H1 (cell line): ENCODE measurements around the gene LRG1. TPM values are rescaled to one million over a fixed set of nuclear protein-coding genes. Genes with fewer than 3 reads are reported as not detected.

Source experiments
- CTCF ChIA-PET: fragments of 300-600 bp; sonication (Branson Sonifier 250); formaldehyde crosslinking; loops from one replicate; lab custom pipeline; 2021; ENCODE audit not compliant: partially characterized antibody; lab: Charles Lee
- POLR2A ChIA-PET: fragments of 300-600 bp; sonication (Branson Sonifier 250); formaldehyde crosslinking; loops from one replicate; lab custom pipeline; 2021; ENCODE audit warnings: inconsistent platforms; ENCODE audit not compliant: partially characterized antibody; lab: Charles Lee
- DNase-seq, 2 experiments: peaks; one replicate each; pipeline versions ENCODE4 v3.0.0 to v3.0.0-alpha.2; 2010 to 2022; ENCODE audit warnings: low spot score in 2 of 2, low read depth in 1 of 2, mixed read lengths in 1 of 2
- FAIRE-seq: peaks from 2 replicates; lab custom pipeline; 2011; peaks lifted over from hg19 to GRCh38; lab: Jason Lieb, UNC
- H2AFZ ChIP-seq: 2 replicates; pipeline ENCODE4 v1.8.1; 2012; ENCODE audit warnings: low read length, inconsistent platforms
- H2AK5ac ChIP-seq: 2 replicates; pipeline ENCODE4 v1.6.1; 2013; ENCODE audit warnings: low read depth, low read length
- H2BK120ac ChIP-seq: replicated peaks from 2 replicates; pipeline ENCODE3; 2013; ENCODE audit warnings: low read depth, low read length, inconsistent platforms
- H2BK12ac ChIP-seq: 2 replicates; pipeline ENCODE4 v1.6.1; 2013; ENCODE audit warnings: low read depth, low read length
- H2BK15ac ChIP-seq: 2 replicates; pipeline ENCODE4 v1.6.1; 2013; ENCODE audit warnings: low read length
- H2BK20ac ChIP-seq: 2 replicates; pipeline ENCODE4 v1.6.1; 2013; ENCODE audit warnings: low read length
- H2BK5ac ChIP-seq: 2 replicates; pipeline ENCODE4 v1.6.1; 2013; ENCODE audit warnings: low read depth, low read length
- H3K14ac ChIP-seq: 2 replicates; pipeline ENCODE4 v1.6.1; 2013; ENCODE audit warnings: inconsistent platforms; ENCODE audit not compliant: insufficient read length
- H3K18ac ChIP-seq: 2 replicates; pipeline ENCODE4 v1.6.1; 2013; ENCODE audit warnings: low read length; ENCODE audit errors: extremely low read depth
- H3K23ac ChIP-seq: 2 replicates; pipeline ENCODE4 v1.6.1; 2013; ENCODE audit warnings: inconsistent platforms; ENCODE audit not compliant: insufficient read length
- H3K23me2 ChIP-seq: 2 replicates; pipeline ENCODE4 v1.6.1; 2013; ENCODE audit warnings: low read depth, low read length
- H3K27ac ChIP-seq: 2 replicates; pipeline ENCODE4 v1.6.1; 2011; ENCODE audit warnings: low read depth, low read length, inconsistent platforms
- H3K27me3 ChIP-seq, 4 experiments: replicated peaks in 1 of 4; 1 replicate in 1 of 4; 2 replicates in 3 of 4; pipeline versions ENCODE4 v1.6.1 to v1.8.1; 2011 to 2013; ENCODE audit warnings: low read length in 3 of 4, mild to moderate bottlenecking in 3 of 4, inconsistent platforms in 2 of 4, mixed read lengths in 2 of 4, moderate library complexity in 1 of 4; ENCODE audit not compliant: control insufficient read depth in 3 of 4, insufficient read depth in 3 of 4; ENCODE audit errors: extremely low read depth in 1 of 4
- H3K36me3 ChIP-seq, 4 experiments: 2 replicates each; pipeline versions ENCODE4 v1.6.1 to v1.8.1; 2011 to 2013; ENCODE audit warnings: mild to moderate bottlenecking in 4 of 4, low read length in 3 of 4, moderate library complexity in 2 of 4, control low read depth in 1 of 4, inconsistent platforms in 1 of 4; ENCODE audit not compliant: insufficient read depth in 4 of 4, control insufficient read depth in 2 of 4
- H3K4ac ChIP-seq: replicated peaks from 2 replicates; pipeline ENCODE3; 2013; ENCODE audit warnings: low read length, low read depth, mixed read lengths, inconsistent platforms; ENCODE audit not compliant: insufficient read length
- H3K4me1 ChIP-seq, 4 experiments: replicated peaks in 1 of 4; 1 replicate in 1 of 4; 2 replicates in 3 of 4; pipeline versions ENCODE4 v1.6.1 to v1.8.1; 2011 to 2013; ENCODE audit warnings: low read length in 3 of 4, inconsistent platforms in 2 of 4, mixed read lengths in 1 of 4; ENCODE audit not compliant: insufficient read depth in 4 of 4, control insufficient read depth in 3 of 4
- H3K4me2 ChIP-seq, 2 experiments: 2 replicates each; pipeline versions ENCODE4 v1.6.1 to v1.8.1; 2011 to 2013; ENCODE audit warnings: low read depth in 2 of 2, low read length in 2 of 2, control low read depth in 1 of 2, inconsistent platforms in 1 of 2, mild to moderate bottlenecking in 1 of 2; ENCODE audit not compliant: insufficient read depth in 1 of 2
- H3K4me3 ChIP-seq, 4 experiments: fragments of 200-600, 300-600 bp in 1 of 4; sonication (generic), shearing (Covaris generic), sonication (Bioruptor Twin) in 1 of 4; 2 replicates each; pipeline versions ENCODE4 v1.5.1 to v1.8.1; 2011 to 2016; ENCODE audit warnings: low read length in 4 of 4, low read depth in 3 of 4, control low read depth in 2 of 4, inconsistent platforms in 2 of 4, mild to moderate bottlenecking in 2 of 4, mixed read lengths in 1 of 4, moderate library complexity in 1 of 4; ENCODE audit not compliant: insufficient read depth in 2 of 4; ENCODE audit errors: extremely low read depth in 1 of 4
- H3K56ac ChIP-seq: replicated peaks from 2 replicates; pipeline ENCODE3; 2013; ENCODE audit warnings: low read depth, mild to moderate bottlenecking, mixed read lengths, low read length, inconsistent platforms; ENCODE audit not compliant: insufficient read length
- H3K79me1 ChIP-seq: 2 replicates; pipeline ENCODE4 v1.6.1; 2013; ENCODE audit warnings: low read depth, low read length, control low read depth
- H3K79me2 ChIP-seq, 2 experiments: 2 replicates each; pipeline versions ENCODE4 v1.6.1 to v1.8.1; 2012 to 2013; ENCODE audit warnings: low read length in 2 of 2, mild to moderate bottlenecking in 2 of 2, inconsistent platforms in 1 of 2; ENCODE audit not compliant: insufficient read depth in 2 of 2, control insufficient read depth in 1 of 2
- H3K9ac ChIP-seq, 4 experiments: replicated peaks in 1 of 4; 1 replicate in 1 of 4; 2 replicates in 3 of 4; pipeline versions ENCODE4 v1.6.1 to v1.8.1; 2011 to 2013; ENCODE audit warnings: low read depth in 3 of 4, low read length in 3 of 4, control low read depth in 2 of 4, mild to moderate bottlenecking in 2 of 4, moderate library complexity in 2 of 4, inconsistent platforms in 1 of 4; ENCODE audit errors: extremely low read depth in 1 of 4
- H3K9me3 ChIP-seq, 2 experiments: 2 replicates each; pipeline versions ENCODE4 v1.6.1 to v1.8.1; 2012 to 2013; ENCODE audit warnings: mild to moderate bottlenecking in 2 of 2, moderate library complexity in 2 of 2, control low read depth in 1 of 2, inconsistent platforms in 1 of 2, low read depth in 1 of 2, low read length in 1 of 2, mixed read lengths in 1 of 2; ENCODE audit not compliant: insufficient read depth in 2 of 2
- H4K20me1 ChIP-seq, 2 experiments: replicated peaks in 1 of 2; 2 replicates each; pipeline versions ENCODE3 to v1.8.1; 2011 to 2013; ENCODE audit warnings: inconsistent platforms in 2 of 2, low read length in 2 of 2, mild to moderate bottlenecking in 1 of 2; ENCODE audit not compliant: insufficient read depth in 2 of 2, control insufficient read depth in 1 of 2
- H4K5ac ChIP-seq: 2 replicates; pipeline ENCODE4 v1.6.1; 2013; ENCODE audit warnings: low read length, low read depth, mixed read lengths, inconsistent platforms; ENCODE audit not compliant: insufficient read length
- H4K8ac ChIP-seq: 2 replicates; pipeline ENCODE4 v1.8.0; 2013; ENCODE audit warnings: mild to moderate bottlenecking, moderate library complexity, low read length, inconsistent platforms; ENCODE audit not compliant: insufficient read depth; ENCODE audit errors: extremely low read depth
- H4K91ac ChIP-seq: replicated peaks from 2 replicates; pipeline ENCODE3; 2013; ENCODE audit warnings: low read length, mixed read lengths, inconsistent platforms; ENCODE audit not compliant: insufficient read length
- MAX ChIP-seq: IDR thresholded peaks from 2 replicates; pipeline ENCODE4 v1.6.1; 2012; ENCODE audit warnings: inconsistent platforms
- SAP30 ChIP-seq: fragments of 300-600 bp; sonication (generic); IDR thresholded peaks from 2 replicates; pipeline ENCODE4 v1.7.1; 2012; ENCODE audit warnings: low read length, moderate library complexity, mild to moderate bottlenecking, inconsistent platforms; ENCODE audit not compliant: insufficient read depth, insufficient replicate concordance
- WGBS, 2 experiments: shearing (Covaris generic) in 1 of 2; methylation state at CpG; one replicate each; pipeline versions ENCODE4 v1.1.6 to v1.1.7; 2013 to 2015; ENCODE audit warnings: low lambda C conversion rate in 2 of 2, mixed read lengths in 2 of 2, inconsistent platforms in 1 of 2, low coverage in 1 of 2, missing lambda C conversion rate in 1 of 2; ENCODE audit not compliant: insufficient replicate concordance in 2 of 2, insufficient coverage in 1 of 2, insufficient read length in 1 of 2; ENCODE audit errors: extremely low coverage in 1 of 2, missing lambda C conversion rate in 1 of 2; 5-methylcytosine and 5-hydroxymethylcytosine counted together
- polyA plus RNA-seq, 7 experiments: library from polyadenylated mRNA; depleted of rRNA in 3 of 7; stranded (reverse) in 5 of 7; unstranded in 2 of 7; fragments of >200 nt in 5 of 7; fragments of 200-250 nt in 2 of 7; gene quantifications; 1 replicate in 5 of 7; 2 replicates in 1 of 7; 4 replicates in 1 of 7; pipeline versions ENCODE4 v1.2.1 to v1.2.3, GENCODE V29; 2011 to 2013; ENCODE audit warnings: missing spikeins in 2 of 7, mixed read lengths in 2 of 7
- total RNA-seq: library from RNA; stranded (reverse); fragmentation: NEBNext Ultra II Directional; extraction: Animal tissue kit (Norgen Biotek cat#: 25700); gene quantifications from 2 replicates; pipeline ENCODE4 v1.2.1, GENCODE V29; 2021

LRG1 gene
- total and polyA plus RNA-seq, 2 of the 8 experiments (the other 6 are each of a cell fraction or from before 2014, with no cell fraction given) = 0.48 to 0.79 TPM

- Histone ChIP-seq H3K4me1 (no peaks in the 10 kb centered on the region; a peak in 1 of 7 replicates), H3K27me3 (no peaks in the 10 kb centered on the region), H4K20me1 (peaks cover 3 to 20% of the 10 kb centered on the region in 2 experiments), H3K9ac (no peak overlapping the region), H3K14ac (no peak overlapping the region), H2AK5ac (no peak overlapping the region), H3K79me1 (no peaks in the 10 kb centered on the region), H2BK12ac (no peak overlapping the region), H3K4ac (no peak overlapping the region), H4K8ac (no peak overlapping the region), H3K4me3 (no peak overlapping the region), H2BK120ac (no peak overlapping the region), H2AFZ (no peak overlapping the region), H3K56ac (no peak overlapping the region), H3K23ac (no peak overlapping the region), H2BK20ac (no peak overlapping the region), H2BK5ac (no peak overlapping the region), H3K27ac (no peak overlapping the region), H3K9me3 (no peaks in the 10 kb centered on the region), H3K36me3 (peaks cover 9 to 45% (median 32%) of the 10 kb centered on the region in 4 experiments; a peak in 7 of 8 replicates), H3K18ac (no peak overlapping the region), H4K91ac (no peak overlapping the region), H3K23me2 (peaks cover 10% of the 10 kb centered on the region; the same call in 1 of the 2 replicates), H3K79me2 (no peaks in the 10 kb centered on the region), H4K5ac (no peak overlapping the region), H2BK15ac (no peak overlapping the region), H3K4me2 (no peak overlapping the region)
- POLR2A ChIA-PET = interaction anchor here (0.7 to 0.8 kb wide), 2 partner anchors 130 to 160 kb away, joined by 3 read pairs; no protein-coding TSS in a partner anchor
- DNase-seq = no peak
- TF ChIP-seq SAP30 = no peak
- TF ChIP-seq MAX = no peak
- FAIRE-seq = no peak
- 86% methylated on average over 25 of the region's 26 CpGs; no CpG with 5 or more reads in 1 of the 2 experiments for WGBS, 2 experiments
- CTCF ChIA-PET = interaction anchor here (0.6 kb wide), 2 partner anchors 9 to 80 kb away, joined by 3 read pairs; no protein-coding TSS in a partner anchor
Measured at GRCh38 chr19:4550479-4551050, 10.7 kb upstream of the LRG1 start.
